HG03060 (cell line): ENCODE data around the gene SLC9A9.

ENCODE experiments used
- ATAC-seq: cut with Tn5 transposase; IDR thresholded peaks from one replicate; pipeline ENCODE4 v1.9.1; 2021; ENCODE audit warnings: low read depth, moderate number of reproducible peaks; ENCODE audit not compliant: unreplicated experiment

The SLC9A9 gene

GRCh38 chr3:143278721-143279120 is 569.5 kb downstream of the SLC9A9 start:
- ATAC-seq = no peak

GRCh38 chr3:143277531-143277930 is 570.7 kb downstream of the SLC9A9 start:
- no peak for ATAC-seq

- peak; percentile 50 for ATAC-seq
Measured at GRCh38 chr3:143276592-143276991, 571.7 kb downstream of the SLC9A9 start.

GRCh38 chr3:143273975-143274690 is 574.1 kb downstream of the SLC9A9 start:
- no peak for ATAC-seq

- no peak for ATAC-seq
Measured at GRCh38 chr3:143271136-143271535, 577.1 kb downstream of the SLC9A9 start.

DNA sequence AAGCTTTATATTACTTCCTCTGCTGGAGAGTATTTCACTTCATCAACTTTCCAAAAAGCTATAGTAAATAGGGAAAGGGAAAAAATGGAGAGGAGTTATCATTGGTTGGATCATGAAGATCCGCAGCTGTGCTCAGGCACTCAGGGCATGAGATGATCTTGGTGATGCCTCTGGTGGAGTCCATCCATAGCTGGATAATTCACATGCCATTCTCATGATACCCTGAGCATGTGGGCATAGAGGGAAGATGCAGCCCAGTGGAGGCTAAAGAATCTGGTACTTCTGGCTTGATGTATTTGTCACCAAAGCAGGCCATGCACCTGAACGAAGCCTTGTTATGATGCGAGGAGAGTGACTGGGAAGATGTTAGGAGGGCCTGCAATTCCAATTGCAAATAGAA is 578.5 kb downstream of the SLC9A9 start:
- no peak for ATAC-seq

DNA sequence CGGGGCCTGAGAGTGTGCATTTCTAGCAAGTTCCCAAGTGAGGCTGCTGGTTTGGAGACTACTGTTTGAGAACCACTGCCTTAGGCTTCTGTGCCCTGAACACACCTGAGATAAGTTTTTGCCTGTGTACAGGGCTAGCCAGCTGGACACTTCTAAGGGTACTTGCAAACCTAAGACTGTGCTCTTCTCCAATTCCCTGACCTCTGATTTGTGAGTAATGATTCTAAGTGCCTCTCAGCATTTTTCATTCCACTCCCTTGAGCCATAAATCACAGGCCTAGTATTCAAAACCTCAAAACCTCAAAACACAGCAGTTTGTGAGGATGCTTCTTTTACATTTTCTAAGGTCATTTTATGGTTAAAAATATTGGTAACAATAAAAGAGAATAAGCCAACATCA is 580.3 kb downstream of the SLC9A9 start:
- no peak for ATAC-seq

DNA sequence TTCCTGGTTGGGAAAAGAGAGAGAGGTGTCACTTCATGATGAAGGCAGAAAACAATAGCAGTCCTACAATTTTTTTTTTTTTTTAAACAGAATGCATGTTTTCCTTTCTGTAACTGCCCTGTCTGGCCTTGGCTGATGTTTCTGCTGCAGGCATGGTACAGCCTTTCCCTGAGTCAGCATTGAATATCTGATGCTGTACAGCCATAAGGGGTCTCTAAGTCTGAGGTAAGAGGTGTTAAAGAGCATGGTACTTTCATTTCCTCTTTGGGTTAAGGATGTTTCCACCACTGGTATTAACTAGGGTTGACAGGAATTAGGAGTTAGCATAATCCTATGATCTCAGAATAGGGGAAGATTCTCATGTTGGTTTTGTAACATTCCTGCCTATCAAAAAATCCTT is 581.3 kb downstream of the SLC9A9 start:
- ATAC-seq = peak; percentile 87

GRCh38 chr3:143266511-143266910 is 581.8 kb downstream of the SLC9A9 start:
- ATAC-seq = no peak

- ATAC-seq = no peak
Measured at GRCh38 chr3:143265501-143266070, 582.7 kb downstream of the SLC9A9 start.

DNA sequence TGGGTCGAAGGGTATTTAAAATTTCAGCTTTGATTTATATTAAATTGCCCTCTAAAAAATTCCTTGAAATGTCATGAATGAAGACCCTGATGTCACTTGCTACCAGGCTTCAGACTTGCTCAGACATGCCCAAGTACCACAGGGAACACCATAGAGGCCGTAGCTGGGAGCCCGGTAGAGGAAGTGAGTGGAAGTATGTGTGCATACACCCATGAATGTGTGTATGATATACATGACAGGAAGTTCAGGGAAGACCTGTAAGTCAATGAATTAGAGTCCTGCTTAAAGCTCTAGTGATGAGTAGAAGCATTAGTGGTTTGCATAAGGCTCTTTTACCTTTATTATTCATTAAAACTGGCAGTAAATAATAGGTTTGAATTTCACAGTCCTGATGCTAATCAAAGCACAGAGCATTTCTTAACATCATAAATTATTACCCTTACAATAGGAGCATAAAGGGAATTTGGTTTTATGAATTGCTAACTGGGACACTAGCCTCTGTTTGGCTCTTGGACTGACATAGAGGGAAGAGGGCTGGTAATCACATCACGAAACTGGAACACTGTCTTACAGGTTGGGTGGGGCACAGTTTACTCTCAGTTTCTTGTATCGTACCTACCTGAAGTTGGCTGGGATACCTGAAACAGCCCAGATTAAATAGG is 584.3 kb downstream of the SLC9A9 start:
- no peak for ATAC-seq

- ATAC-seq = no peak
Measured at GRCh38 chr3:143261848-143262247, 586.4 kb downstream of the SLC9A9 start.

DNA sequence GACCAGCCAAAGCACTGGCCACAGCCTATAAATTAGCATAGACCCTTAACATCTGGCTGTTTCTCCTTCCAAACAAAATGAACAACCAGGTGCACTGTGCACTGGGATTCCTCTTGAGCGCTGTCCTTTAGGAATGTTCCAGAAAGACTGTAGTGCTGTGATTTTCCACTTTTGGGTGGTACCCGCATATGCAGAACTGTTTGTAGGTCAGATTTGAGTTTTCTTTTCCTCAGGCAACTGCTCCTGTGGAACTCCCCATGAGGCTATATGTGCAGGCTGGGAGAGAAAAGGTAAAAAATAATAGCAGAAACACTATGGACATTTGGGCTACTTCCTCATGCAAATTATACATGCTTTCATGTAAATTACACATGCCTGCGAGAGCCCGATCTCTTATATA is 589.6 kb downstream of the SLC9A9 start:
- ATAC-seq = no peak

GRCh38 chr3:143256416-143256815 is 591.9 kb downstream of the SLC9A9 start:
- ATAC-seq = no peak

DNA sequence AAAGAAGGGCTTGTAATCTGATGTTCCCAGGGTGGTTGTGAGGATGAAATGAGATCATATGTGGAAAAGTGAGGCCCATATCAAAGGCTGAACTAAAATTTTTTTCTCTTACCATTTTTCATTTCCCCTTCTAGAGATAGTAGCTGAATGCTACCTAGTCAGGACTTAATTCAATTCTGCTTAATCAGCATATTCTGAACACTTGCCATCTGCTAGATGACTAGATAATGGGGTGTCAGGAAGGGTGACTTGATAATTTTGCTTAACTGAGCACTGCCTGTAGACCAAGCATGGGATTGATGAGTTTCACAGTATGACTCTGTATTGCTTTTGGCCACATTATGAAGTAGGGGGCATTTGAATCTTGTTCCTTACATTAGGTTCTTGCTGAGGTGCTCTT is 592.5 kb downstream of the SLC9A9 start:
- ATAC-seq = no peak

DNA sequence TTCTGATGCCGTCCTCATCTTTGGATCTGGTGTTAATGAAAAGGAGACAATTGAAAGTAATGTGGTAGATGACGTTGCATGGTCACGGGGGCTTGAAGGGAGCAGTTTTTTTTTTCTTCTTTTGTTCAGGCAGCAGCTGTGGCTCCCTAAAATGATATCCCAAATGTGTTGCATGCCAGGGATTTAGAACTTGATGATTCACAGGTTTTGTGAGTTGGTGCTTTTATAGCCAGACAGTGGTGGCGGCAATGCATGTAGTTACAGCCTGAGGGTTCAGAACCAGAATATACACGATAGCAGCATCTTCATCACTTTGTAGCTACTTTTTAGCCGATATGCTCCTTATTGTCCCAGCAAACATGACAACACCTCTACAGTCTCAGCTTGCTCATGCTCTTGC is 595.3 kb downstream of the SLC9A9 start:
- ATAC-seq = no peak

GRCh38 chr3:143249014-143249413 is 599.3 kb downstream of the SLC9A9 start:
- ATAC-seq = no peak

- ATAC-seq = no peak
Measured at GRCh38 chr3:143247073-143247472, 601.2 kb downstream of the SLC9A9 start.

GRCh38 chr3:143245692-143246091 is 602.6 kb downstream of the SLC9A9 start:
- ATAC-seq = no peak

GRCh38 chr3:143244516-143245063 is 603.7 kb downstream of the SLC9A9 start:
- ATAC-seq = no peak

DNA sequence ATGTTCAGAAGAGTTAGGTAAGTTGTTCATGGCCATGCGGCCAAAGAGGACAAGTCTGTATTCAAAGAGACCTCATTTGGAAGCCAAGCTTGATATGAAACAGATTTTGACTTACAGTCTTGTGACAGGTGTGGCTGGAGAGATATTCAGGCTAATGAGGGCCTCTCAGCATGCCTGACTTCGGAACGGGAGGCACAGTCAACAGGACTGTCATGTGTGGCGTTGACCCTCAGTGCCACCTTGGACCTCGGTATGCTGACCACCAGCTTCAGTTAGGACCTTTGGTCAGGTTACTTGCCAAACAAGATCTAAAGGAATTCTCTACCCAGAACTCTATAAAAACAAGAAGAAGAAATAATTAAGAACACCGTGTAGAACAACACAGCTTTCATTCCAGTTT is 604.6 kb downstream of the SLC9A9 start:
- ATAC-seq = no peak

DNA sequence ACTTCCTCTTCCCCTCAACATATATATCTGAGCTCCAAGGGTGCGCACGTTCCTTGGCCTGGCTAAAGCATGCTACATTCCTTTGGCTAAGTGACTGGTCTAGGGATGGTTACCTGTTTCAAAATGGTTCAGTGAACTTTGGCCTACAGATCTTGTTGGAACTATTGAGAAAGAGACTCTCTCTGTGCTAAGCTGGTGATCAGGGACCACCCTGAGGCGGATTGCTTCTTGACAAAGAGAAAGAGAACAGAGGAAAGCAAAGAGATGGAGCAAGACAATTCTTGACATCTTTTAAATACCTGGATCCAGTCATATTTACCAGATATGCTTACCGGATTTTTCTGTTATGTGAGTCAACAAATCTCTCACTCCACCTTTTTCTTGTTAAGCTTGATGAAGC is 605.6 kb downstream of the SLC9A9 start:
- no peak for ATAC-seq
